Right lobe of liver (tissue), 6 donors: ENCODE data around the gene TUFM. TPM values are rescaled to one million over a fixed set of nuclear protein-coding genes. Genes with fewer than 3 reads are reported as not detected.

Source experiments
- ATAC-seq, 4 donors: fragments of 200-7000 bp; cut with Tn5 transposase; one replicate each; pipeline ENCODE4 v1.9.1; 2020; ENCODE audit warnings: mild to moderate bottlenecking in 4 of 4, moderate library complexity in 4 of 4
- DNase-seq, 3 donors: peaks; one replicate each; pipeline ENCODE4 v3.0.0-alpha.2; 2020
- H3K27ac ChIP-seq, 3 donors: fragments of 200-600 bp; one replicate each; pipeline ENCODE4 v1.8.0; 2022
- H3K27me3 ChIP-seq, 2 donors: fragments of 200-600 bp; one replicate each; pipeline ENCODE4 v1.8.0; 2022
- H3K36me3 ChIP-seq, 4 donors: fragments of 200-600 bp; sonication (generic) in 1 of 4; one replicate each; pipeline versions ENCODE4 v1.5.1 to v1.8.0; 2017 to 2022; ENCODE audit warnings: control low read depth in 1 of 4
- H3K4me1 ChIP-seq, 4 donors: fragments of 200-600 bp; sonication (generic) in 1 of 4; one replicate each; pipeline versions ENCODE4 v1.5.1 to v1.8.0; 2017 to 2022; ENCODE audit warnings: control low read depth in 1 of 4
- H3K4me3 ChIP-seq, 3 donors: fragments of 200-600 bp; one replicate each; pipeline ENCODE4 v1.8.0; 2022
- H3K9me3 ChIP-seq, 4 donors: fragments of 200-600 bp; sonication (generic) in 1 of 4; one replicate each; pipeline versions ENCODE4 v1.5.1 to v1.8.0; 2017 to 2022; ENCODE audit warnings: control low read depth in 1 of 4
- POLR2A ChIP-seq: fragments of 450-650 bp; IDR thresholded peaks from one replicate; pipeline ENCODE4 v1.6.1; 2017; ENCODE audit warnings: antibody characterized with exemption, mild to moderate bottlenecking
- WGBS: methylation state at CpG from one replicate; pipeline ENCODE4 v1.1.6; 2018; ENCODE audit warnings: low coverage, low lambda C conversion rate; ENCODE audit not compliant: insufficient coverage; ENCODE audit errors: missing lambda C conversion rate; 5-methylcytosine and 5-hydroxymethylcytosine counted together
- intact Hi-C, 2 donors: fragments of 100-400 bp; cut with DNase I; formaldehyde crosslinking; loops; one replicate each; pipeline versions ENCODE4 v1.11.2 to v1.14.1; 2022
- total RNA-seq, 6 experiments: library from RNA; depleted of rRNA in 2 of 6; stranded (reverse); fragments of >200 nt in 2 of 6; fragmentation: NEBNext Ultra II Directional in 3 of 6; extraction: Animal tissue kit (Norgen Biotek cat#: 25700) in 3 of 6; gene quantifications; one replicate each; pipeline versions ENCODE4 v1.1.0 to v1.2.4, GENCODE V29; 2016 to 2023
- TF ChIP-seq, protein P1 (sequence below), 4 donors: fragments of 200-600 bp in 3 of 4; fragments of 450-650 bp in 1 of 4; IDR thresholded peaks; one replicate each; pipeline versions ENCODE4 v1.5.1 to v1.8.0; 2016 to 2022; ENCODE audit warnings: antibody characterized with exemption in 4 of 4, mild to moderate bottlenecking in 2 of 4
- donor health status: DM: no; HTN: yes; CAD: no.
- donor health status: DM: no; HTN: no; CAD: no.
- donor health status: DM: no; HTN: no; CAD: no.
- donor health status: DM: no; HTN: yes; CAD: no.
- donor health status: DM: no; HTN: yes; CAD: no.

TUFM gene
- total RNA-seq, 6 experiments from 2014 or later = 103 to 169 (median 141) TPM

- ATAC-seq (no peak), DNase-seq (no peak)
- no peaks in the 10 kb centered on the region for H3K4me1 ChIP-seq
- intact Hi-C loops = no loop called here
- TF ChIP-seq POLR2A = no peak
- TF ChIP-seq, protein P1, sequence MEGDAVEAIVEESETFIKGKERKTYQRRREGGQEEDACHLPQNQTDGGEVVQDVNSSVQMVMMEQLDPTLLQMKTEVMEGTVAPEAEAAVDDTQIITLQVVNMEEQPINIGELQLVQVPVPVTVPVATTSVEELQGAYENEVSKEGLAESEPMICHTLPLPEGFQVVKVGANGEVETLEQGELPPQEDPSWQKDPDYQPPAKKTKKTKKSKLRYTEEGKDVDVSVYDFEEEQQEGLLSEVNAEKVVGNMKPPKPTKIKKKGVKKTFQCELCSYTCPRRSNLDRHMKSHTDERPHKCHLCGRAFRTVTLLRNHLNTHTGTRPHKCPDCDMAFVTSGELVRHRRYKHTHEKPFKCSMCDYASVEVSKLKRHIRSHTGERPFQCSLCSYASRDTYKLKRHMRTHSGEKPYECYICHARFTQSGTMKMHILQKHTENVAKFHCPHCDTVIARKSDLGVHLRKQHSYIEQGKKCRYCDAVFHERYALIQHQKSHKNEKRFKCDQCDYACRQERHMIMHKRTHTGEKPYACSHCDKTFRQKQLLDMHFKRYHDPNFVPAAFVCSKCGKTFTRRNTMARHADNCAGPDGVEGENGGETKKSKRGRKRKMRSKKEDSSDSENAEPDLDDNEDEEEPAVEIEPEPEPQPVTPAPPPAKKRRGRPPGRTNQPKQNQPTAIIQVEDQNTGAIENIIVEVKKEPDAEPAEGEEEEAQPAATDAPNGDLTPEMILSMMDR (IDR thresholded peaks at IDR 0.05) = no peak
- no peaks in the 10 kb centered on the region for H3K27me3 ChIP-seq
- H3K4me3 ChIP-seq = no peak overlapping the region
- peaks cover 9 to 59% (median 36%) of the 10 kb centered on the region in 4 donors for H3K36me3 ChIP-seq
- H3K27ac ChIP-seq = no peak overlapping the region
- no peaks in the 10 kb centered on the region for H3K9me3 ChIP-seq
- WGBS = 100% methylated on average over 1 of the region's 1 CpG
Observed at GRCh38 chr16:28838558-28838918, 7.6 kb downstream of the TUFM start.

DNA sequence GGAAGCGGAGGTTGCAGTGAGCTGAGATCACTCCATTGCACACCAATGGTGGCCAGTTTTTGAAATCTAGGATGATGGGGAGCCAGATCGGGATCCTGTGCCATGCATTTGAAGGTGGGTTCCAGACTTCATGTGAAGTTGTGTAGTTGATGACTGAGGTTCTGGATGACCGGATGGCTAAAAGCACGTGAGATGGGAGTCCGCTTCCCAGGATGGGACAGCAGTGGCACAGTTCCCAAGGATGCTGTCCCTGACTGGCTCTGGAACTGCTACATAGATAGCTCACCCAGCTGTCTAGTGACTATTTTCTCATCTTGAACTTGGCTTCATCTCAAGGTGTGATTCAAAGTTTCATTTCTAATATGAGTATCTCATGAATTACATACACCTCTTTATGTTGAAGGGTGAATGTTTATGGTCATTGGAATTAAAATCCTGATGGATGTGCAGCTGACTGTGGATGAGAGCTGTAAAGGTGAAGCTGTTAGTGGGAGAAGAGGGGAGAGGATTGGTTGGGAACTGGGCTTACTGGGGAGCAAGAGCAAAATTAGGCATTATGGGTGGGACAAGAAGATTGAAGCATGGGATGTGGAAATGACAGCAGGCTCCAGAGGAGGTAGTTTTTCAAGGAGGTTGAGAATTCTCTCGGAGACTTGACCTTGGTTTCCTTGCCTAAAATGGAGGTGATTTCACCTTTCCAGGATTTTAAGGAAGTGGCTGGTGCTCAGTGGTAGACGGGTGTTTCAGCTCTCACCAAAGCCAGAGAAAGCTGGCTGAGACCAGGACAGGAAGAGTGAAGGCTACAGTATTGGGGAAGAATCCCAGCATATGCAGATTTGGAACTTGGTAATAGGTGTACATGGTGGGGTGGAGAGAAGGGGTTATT lies 8.2 kb downstream of the TUFM start:
- intact Hi-C loops = no loop called here
- peak in 1 of 3 donors; percentile 5 for DNase-seq
- Histone ChIP-seq H3K27ac (no peak overlapping the region), H3K36me3 (peaks cover 15 to 59% (median 38%) of the 10 kb centered on the region in 4 donors), H3K4me1 (no peaks in the 10 kb centered on the region), H3K9me3 (no peaks in the 10 kb centered on the region), H3K4me3 (no peak overlapping the region), H3K27me3 (no peaks in the 10 kb centered on the region)
- WGBS = 94% methylated on average over 3 of the region's 7 CpGs
- ATAC-seq = no peak
- TF ChIP-seq, protein P1 (IDR thresholded peaks at IDR 0.05) = no peak
- no peak for TF ChIP-seq POLR2A

DNA sequence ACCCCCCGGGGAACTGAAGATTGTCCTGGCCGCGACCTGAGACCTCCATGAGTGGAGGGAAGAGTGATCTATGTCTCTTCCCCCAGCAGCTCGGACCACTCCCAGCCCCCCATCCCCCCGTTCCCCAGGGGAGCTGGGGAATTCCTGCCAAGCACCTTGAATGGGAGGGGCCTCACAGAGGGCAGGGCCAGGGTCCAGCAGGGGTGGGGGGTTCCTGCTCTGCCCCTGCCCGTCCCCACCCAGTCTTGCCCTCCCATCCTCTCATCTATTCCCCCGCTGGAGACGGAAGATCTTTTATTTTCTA lies 9.4 kb downstream of the TUFM start:
- DNase-seq (no peak), ATAC-seq (no peak)
- WGBS = 76% methylated on average over 4 of the region's 8 CpGs
- Histone ChIP-seq H3K27ac (no peak overlapping the region), H3K4me1 (no peaks in the 10 kb centered on the region), H3K36me3 (peaks cover 22 to 60% (median 46%) of the 10 kb centered on the region in 4 donors), H3K9me3 (no peaks in the 10 kb centered on the region), H3K4me3 (no peak overlapping the region), H3K27me3 (no peaks in the 10 kb centered on the region)
- TF ChIP-seq, protein P1 (IDR thresholded peaks at IDR 0.05) = no peak
- TF ChIP-seq POLR2A = no peak
- intact Hi-C loops = no loop called here

DNA sequence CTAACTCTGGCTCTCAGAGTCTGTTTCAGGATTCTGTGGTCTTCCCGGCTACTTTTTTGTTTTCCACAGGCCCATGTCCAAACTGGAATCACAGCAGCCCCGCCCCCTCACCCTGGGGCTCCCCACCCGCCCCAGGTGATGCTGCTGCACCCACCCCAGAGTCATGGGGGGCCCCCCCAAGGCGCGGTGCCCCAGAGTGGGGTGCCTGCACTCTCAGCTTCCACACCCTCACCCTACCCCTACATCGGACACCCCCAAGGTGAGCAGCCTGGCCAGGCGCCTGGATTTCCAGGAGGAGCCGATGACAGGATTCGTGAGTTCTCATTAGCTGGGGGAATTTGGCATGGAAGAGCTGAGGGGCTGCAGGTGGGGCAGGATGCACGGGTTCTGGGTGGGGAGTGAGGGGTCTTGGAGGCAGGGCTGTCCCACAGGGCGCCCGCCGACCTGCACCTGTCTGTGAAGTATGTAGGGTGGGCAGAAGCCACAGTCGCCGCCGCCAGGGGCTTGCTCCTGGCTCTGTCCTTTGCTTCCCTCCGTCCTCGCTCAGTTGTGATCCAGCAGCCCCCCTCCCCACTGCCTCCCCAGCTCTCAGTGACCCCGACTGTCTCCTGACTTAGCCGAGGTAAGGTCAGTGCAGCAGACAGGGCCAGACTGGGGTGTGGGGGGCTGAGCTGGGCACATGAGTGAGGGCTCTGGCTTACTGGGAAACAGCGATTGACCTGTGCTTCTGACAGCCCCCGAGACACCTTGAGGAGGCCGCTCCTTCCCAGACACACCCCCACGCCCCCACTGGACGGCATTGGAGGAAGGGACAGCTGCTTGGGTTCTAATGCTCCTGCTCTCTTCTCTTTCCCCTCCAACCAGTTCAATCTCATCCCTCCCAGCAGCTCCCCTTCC lies 10.0 kb downstream of the TUFM start:
- DNase-seq = no peak
- H3K36me3 ChIP-seq = peaks cover 28 to 66% (median 51%) of the 10 kb centered on the region in 4 donors
- no peak for ATAC-seq
- H3K4me1 ChIP-seq = no peaks in the 10 kb centered on the region
- H3K9me3 ChIP-seq = no peaks in the 10 kb centered on the region
- WGBS = 94% methylated on average over 6 of the region's 25 CpGs
- TF ChIP-seq, protein P1 (IDR thresholded peaks at IDR 0.05) = no peak
- no peak for TF ChIP-seq POLR2A
- H3K27me3 ChIP-seq = no peaks in the 10 kb centered on the region
- no peak overlapping the region for H3K27ac ChIP-seq
- intact Hi-C loops = no loop called here
- H3K4me3 ChIP-seq = no peak overlapping the region
